CD4-positive, alpha-beta memory T cell (primary cell): ENCODE measurements around the gene ZPR1. TPM values are rescaled to one million over a fixed set of nuclear protein-coding genes. Genes with fewer than 3 reads are reported as not detected.
A peak's percentile ranks its signal among the peaks of the same experiment; 100 is the strongest.
"Not testable (repeated sequence)": the region's sequence is repeated elsewhere in the genome, so short reads cannot be mapped to it uniquely, and the experiment has no call there.

ENCODE experiments used
- CTCF ChIA-PET: fragments of 350-600 bp; sonication (Branson Sonifier 250); formaldehyde crosslinking; loops from one replicate; lab custom pipeline; 2021; ENCODE audit warnings: inconsistent platforms; ENCODE audit not compliant: partially characterized antibody; lab: Charles Lee
- POLR2A ChIA-PET: fragments of 350-600 bp; sonication (Branson Sonifier 250); formaldehyde crosslinking; loops from one replicate; lab custom pipeline; 2021; ENCODE audit not compliant: partially characterized antibody; lab: Charles Lee
- DNase-seq, 5 donors: peaks; one replicate each; pipeline versions ENCODE4 v3.0.0 to v3.0.0-alpha.2; 2020 to 2022; ENCODE audit warnings: mixed read lengths in 1 of 5
- H3K27ac ChIP-seq: one replicate; pipeline ENCODE4 v1.7.0; 2013; ENCODE audit warnings: low read depth, low read length
- H3K27me3 ChIP-seq: 2 replicates; pipeline ENCODE4 v1.7.0; 2013; ENCODE audit warnings: mild to moderate bottlenecking, low read length, moderate library complexity; ENCODE audit not compliant: insufficient read depth
- H3K36me3 ChIP-seq: 2 replicates; pipeline ENCODE4 v1.7.0; 2013; ENCODE audit warnings: mild to moderate bottlenecking, low read length, moderate library complexity; ENCODE audit not compliant: insufficient read depth
- H3K4me1 ChIP-seq: 2 replicates; pipeline ENCODE4 v1.7.0; 2013; ENCODE audit warnings: mild to moderate bottlenecking, low read length, moderate library complexity; ENCODE audit not compliant: insufficient read depth
- H3K4me3 ChIP-seq, 2 donors: one replicate each; pipeline ENCODE4 v1.7.0; 2013; ENCODE audit warnings: low read length in 2 of 2, mild to moderate bottlenecking in 1 of 2
- H3K9me3 ChIP-seq, 2 donors: one replicate each; pipeline ENCODE4 v1.7.0; 2013; ENCODE audit warnings: low read length in 2 of 2, control low read depth in 1 of 2; ENCODE audit not compliant: control insufficient read depth in 1 of 2
- H3K27ac Mint-ChIP-seq, 7 donors: one replicate each; pipeline ENCODE4 v1.8.0; 2020 to 2021; ENCODE audit warnings: mixed read lengths in 7 of 7, mild to moderate bottlenecking in 6 of 7, inconsistent platforms in 3 of 7, moderate library complexity in 3 of 7
- H3K27me3 Mint-ChIP-seq, 2 donors: one replicate each; pipeline ENCODE4 v1.8.0; 2020 to 2021; ENCODE audit warnings: mixed read lengths in 2 of 2
- H3K36me3 Mint-ChIP-seq, 2 donors: one replicate each; pipeline ENCODE4 v1.8.0; 2020 to 2021; ENCODE audit warnings: mixed read lengths in 2 of 2, inconsistent platforms in 1 of 2, mild to moderate bottlenecking in 1 of 2
- H3K4me1 Mint-ChIP-seq, 4 donors: one replicate each; pipeline ENCODE4 v1.8.0; 2020 to 2021; ENCODE audit warnings: mixed read lengths in 4 of 4, mild to moderate bottlenecking in 1 of 4
- H3K4me3 Mint-ChIP-seq, 8 donors: one replicate each; pipeline ENCODE4 v1.8.0; 2020 to 2021; ENCODE audit warnings: mixed read lengths in 8 of 8, mild to moderate bottlenecking in 7 of 8, moderate library complexity in 6 of 8, inconsistent platforms in 3 of 8
- H3K9me3 Mint-ChIP-seq, 8 donors: one replicate each; pipeline ENCODE4 v1.8.0; 2020 to 2021; ENCODE audit warnings: mixed read lengths in 8 of 8, mild to moderate bottlenecking in 5 of 8, inconsistent platforms in 3 of 8, moderate library complexity in 1 of 8
- intact Hi-C: fragments of 100-400 bp; cut with micrococcal nuclease; formaldehyde crosslinking; loops from one replicate; pipeline ENCODE4 v1.15.1; 2023
- polyA plus RNA-seq, 2 donors: library from polyadenylated mRNA; unstranded; fragments of 300-500 nt; fragmentation: Illumina TruSeq; gene quantifications; one replicate each; pipeline ENCODE4 v1.2.3, GENCODE V29; 2021
- total RNA-seq, 2 experiments: library from RNA; stranded (reverse); gene quantifications; one replicate each; pipeline ENCODE4 v1.2.3, GENCODE V29; 2021

The ZPR1 gene
- total RNA-seq, result 10 to 100 TPM; 59.5 to 73.4 TPM
- polyA plus RNA-seq, result 10 to 100 TPM; 45.8 to 48.1 TPM

GRCh38 chr11:116787786-116788486, at the start of gene ZPR1:
Gene ZPR1, minus strand, starts transcription at chr11:116788023. Its CDS starts 33 bp downstream, at chr11:116787990.
- no peaks in the 10 kb centered on the region for H3K9me3 Mint-ChIP-seq
- Histone ChIP-seq H3K4me3 (peak within 1 kb of the TSS; percentile 55 to 90), H3K27ac (peak within 1 kb of the TSS; percentile 84), H3K9me3 (no peaks in the 10 kb centered on the region), H3K4me1 (peaks cover 40% of the 10 kb centered on the region), H3K27me3 (no peaks in the 10 kb centered on the region), H3K36me3 (peaks cover 35% of the 10 kb centered on the region)
- intact Hi-C loops, result loop anchor here (1.0 kb wide), 1 partner anchor 15 kb away; no protein-coding TSS in a partner anchor
- H3K27ac Mint-ChIP-seq, result peak within 1 kb of the TSS; percentile 96 to 99 (median 98)
- H3K4me1 Mint-ChIP-seq, result peaks cover 30 to 66% (median 45%) of the 10 kb centered on the region in 4 donors
- CTCF ChIA-PET, result interaction anchor here (0.9 to 12.8 kb wide), 10 partner anchors 11 to 319 kb away, joined by 3 to 212 read pairs (median 6); partner anchors contain the start of genes APOA1 and SIK3
- H3K4me3 Mint-ChIP-seq, result peak within 1 kb of the TSS; percentile 91 to 98 (median 97)
- peaks cover 34 to 48% of the 10 kb centered on the region in 2 donors for H3K36me3 Mint-ChIP-seq
- peaks cover 0 to 2% of the 10 kb centered on the region in 2 donors for H3K27me3 Mint-ChIP-seq
- POLR2A ChIA-PET, result interaction anchor here (0.7 to 6.8 kb wide), 17 partner anchors 9 to 540 kb away, joined by 3 to 100 read pairs (median 5); partner anchors contain the start of genes BUD13, CEP164, SIDT2 and SIK3
- DNase-seq, result peak; percentile 86 to 89 (median 86)

- ChIA-PET CTCF (interaction anchor here (0.6 to 10.0 kb wide), 47 partner anchors 9 to 387 kb away, joined by 3 to 189 read pairs (median 5); partner anchors contain the start of genes APOA4, APOA5, SIDT2 and SIK3), POLR2A (interaction anchor here (1.4 to 3.3 kb wide), 6 partner anchors 11 to 104 kb away, joined by 3 to 103 read pairs (median 14); partner anchors contain the start of genes APOA5 and ZPR1)
- peaks cover 15% of the 10 kb centered on the region for H3K4me1 ChIP-seq
- Mint-ChIP-seq H3K4me3 (peak overlapping the region in 1 of 8 donors; percentile 31), H3K4me1 (peaks cover 4 to 21% (median 9%) of the 10 kb centered on the region in 4 donors), H3K27me3 (no peaks in the 10 kb centered on the region), H3K36me3 (no peaks in the 10 kb centered on the region), H3K27ac (peak overlapping the region in 1 of 7 donors; percentile 70), H3K9me3 (no peaks in the 10 kb centered on the region)
- H3K36me3 ChIP-seq, result no peaks in the 10 kb centered on the region
- DNase-seq, result no peak
- H3K27me3 ChIP-seq, result no peaks in the 10 kb centered on the region
- H3K9me3 ChIP-seq, result no peaks in the 10 kb centered on the region
- no peak overlapping the region for H3K4me3 ChIP-seq
- intact Hi-C loops, result loop anchor here (1.0 kb wide), 6 partner anchors 17 to 270 kb away; partner anchors contain the start of genes APOA5 and SIK3
- no peak overlapping the region for H3K27ac ChIP-seq
Observed at GRCh38 chr11:116836632-116836991, 48.8 kb upstream of the ZPR1 start.

- Histone ChIP-seq H3K4me3 (peak overlapping the region; percentile 36 to 60), H3K27me3 (no peaks in the 10 kb centered on the region), H3K9me3 (no peaks in the 10 kb centered on the region), H3K27ac (no peak overlapping the region), H3K36me3 (no peaks in the 10 kb centered on the region), H3K4me1 (peaks cover 15% of the 10 kb centered on the region)
- Mint-ChIP-seq H3K27me3 (no peaks in the 10 kb centered on the region), H3K36me3 (no peaks in the 10 kb centered on the region), H3K4me3 (peak overlapping the region; percentile 67 to 87 (median 78)), H3K4me1 (peaks cover 4 to 21% (median 9%) of the 10 kb centered on the region in 4 donors), H3K9me3 (no peaks in the 10 kb centered on the region), H3K27ac (peak overlapping the region in 6 of 7 donors; percentile 29 to 76 (median 64))
- CTCF ChIA-PET, result interaction anchor here (0.6 to 10.0 kb wide), 61 partner anchors 9 to 388 kb away, joined by 3 to 189 read pairs (median 4); partner anchors contain the start of genes APOA4, APOA5, PAFAH1B2 and SIDT2
- intact Hi-C loops, result loop anchor here (1.0 kb wide), 6 partner anchors 17 to 270 kb away; partner anchors contain the start of genes APOA5 and SIK3
- peak; percentile 78 to 82 (median 80) for DNase-seq
- POLR2A ChIA-PET, result interaction anchor here (0.6 to 3.3 kb wide), 19 partner anchors 12 to 395 kb away, joined by 3 to 103 read pairs (median 4); partner anchors contain the start of genes APOA5, BUD13, SIDT2 and ZPR1
Observed at GRCh38 chr11:116835791-116836631, 48.2 kb upstream of the ZPR1 start.

GRCh38 chr11:116835042-116835772, 47.4 kb upstream of the ZPR1 start:
- Histone ChIP-seq H3K9me3 (no peaks in the 10 kb centered on the region), H3K27me3 (no peaks in the 10 kb centered on the region), H3K4me1 (peaks cover 15% of the 10 kb centered on the region), H3K4me3 (peak overlapping the region; percentile 36 to 60), H3K36me3 (no peaks in the 10 kb centered on the region), H3K27ac (no peak overlapping the region)
- intact Hi-C loops, result no loop called here
- H3K27ac Mint-ChIP-seq, result peak overlapping the region in 1 of 7 donors; percentile 63
- POLR2A ChIA-PET, result interaction anchor here (0.6 to 3.3 kb wide), 19 partner anchors 13 to 396 kb away, joined by 3 to 103 read pairs (median 4); partner anchors contain the start of genes APOA5, BUD13, SIDT2 and ZPR1
- DNase-seq, result peak in 1 of 5 donors; percentile 8
- H3K27me3 Mint-ChIP-seq, result no peaks in the 10 kb centered on the region
- no peaks in the 10 kb centered on the region for H3K36me3 Mint-ChIP-seq
- H3K4me3 Mint-ChIP-seq, result peak overlapping the region; percentile 58 to 87 (median 78)
- H3K9me3 Mint-ChIP-seq, result no peaks in the 10 kb centered on the region
- H3K4me1 Mint-ChIP-seq, result peaks cover 2 to 16% (median 9%) of the 10 kb centered on the region in 4 donors
- CTCF ChIA-PET, result interaction anchor here (0.7 to 10.0 kb wide), 55 partner anchors 8 to 345 kb away, joined by 3 to 189 read pairs (median 4); partner anchors contain the start of genes APOA4, APOA5, PAFAH1B2 and SIDT2

GRCh38 chr11:116834535-116835041, 46.8 kb upstream of the ZPR1 start:
- ChIA-PET POLR2A (interaction anchor here (1.3 to 3.3 kb wide), 6 partner anchors 18 to 102 kb away, joined by 4 to 103 read pairs (median 15); partner anchors contain the start of genes APOA5 and ZPR1), CTCF (interaction anchor here (0.7 to 10.0 kb wide), 8 partner anchors 12 to 272 kb away, joined by 3 to 189 read pairs (median 8); partner anchors contain the start of genes APOA4, APOA5 and ZPR1)
- H3K27me3 Mint-ChIP-seq, intact Hi-C loops, H3K36me3 Mint-ChIP-seq, H3K9me3 Mint-ChIP-seq, DNase-seq, H3K27ac ChIP-seq, H3K4me3 ChIP-seq, H3K9me3 ChIP-seq, H3K36me3 ChIP-seq, H3K27me3 ChIP-seq: not testable (repeated sequence)
- H3K4me1 Mint-ChIP-seq, result peaks cover 2 to 16% (median 8%) of the 10 kb centered on the region in 4 donors
- peak overlapping the region in 1 of 7 donors; percentile 85 for H3K27ac Mint-ChIP-seq
- peaks cover 15% of the 10 kb centered on the region for H3K4me1 ChIP-seq
- peak overlapping the region; percentile 4 to 79 (median 58) for H3K4me3 Mint-ChIP-seq
